ACHN (cell line): Measurements from ENCODE around the gene PTPN18.

ENCODE experiments used
- DNase-seq: peaks from one replicate; pipeline ENCODE4 v3.0.0-alpha.2; 2015
- in situ Hi-C: cut with HindIII; loops from 2 replicates; pipeline ENCODE4 v1.10.0; 2017; ENCODE audit warnings: low sequenced_read_pairs, low pct_ligation_motif_present, low pct_unique_long_range_greater_than_20kb

The PTPN18 gene

DNA sequence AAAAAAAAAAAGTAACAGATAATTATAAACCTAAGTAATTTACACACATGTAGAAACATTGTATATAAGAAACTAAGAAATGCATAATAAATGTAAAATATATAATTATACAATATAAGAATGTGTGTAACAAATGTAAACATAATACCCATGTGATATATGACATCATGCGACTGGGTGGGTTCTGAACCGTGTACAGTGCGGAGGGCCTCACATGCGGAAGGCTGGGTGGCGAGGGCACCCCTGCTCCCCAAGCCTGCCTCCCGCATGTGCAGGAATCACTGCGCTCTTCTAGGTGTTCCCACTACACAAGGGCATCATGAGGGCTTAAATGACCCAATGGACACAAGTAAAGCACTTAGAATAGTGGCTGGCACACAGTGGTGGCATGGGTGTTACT lies 2.0 kb downstream of the PTPN18 start:
- in situ Hi-C loops: no loop called here
- DNase-seq: no peak

DNA sequence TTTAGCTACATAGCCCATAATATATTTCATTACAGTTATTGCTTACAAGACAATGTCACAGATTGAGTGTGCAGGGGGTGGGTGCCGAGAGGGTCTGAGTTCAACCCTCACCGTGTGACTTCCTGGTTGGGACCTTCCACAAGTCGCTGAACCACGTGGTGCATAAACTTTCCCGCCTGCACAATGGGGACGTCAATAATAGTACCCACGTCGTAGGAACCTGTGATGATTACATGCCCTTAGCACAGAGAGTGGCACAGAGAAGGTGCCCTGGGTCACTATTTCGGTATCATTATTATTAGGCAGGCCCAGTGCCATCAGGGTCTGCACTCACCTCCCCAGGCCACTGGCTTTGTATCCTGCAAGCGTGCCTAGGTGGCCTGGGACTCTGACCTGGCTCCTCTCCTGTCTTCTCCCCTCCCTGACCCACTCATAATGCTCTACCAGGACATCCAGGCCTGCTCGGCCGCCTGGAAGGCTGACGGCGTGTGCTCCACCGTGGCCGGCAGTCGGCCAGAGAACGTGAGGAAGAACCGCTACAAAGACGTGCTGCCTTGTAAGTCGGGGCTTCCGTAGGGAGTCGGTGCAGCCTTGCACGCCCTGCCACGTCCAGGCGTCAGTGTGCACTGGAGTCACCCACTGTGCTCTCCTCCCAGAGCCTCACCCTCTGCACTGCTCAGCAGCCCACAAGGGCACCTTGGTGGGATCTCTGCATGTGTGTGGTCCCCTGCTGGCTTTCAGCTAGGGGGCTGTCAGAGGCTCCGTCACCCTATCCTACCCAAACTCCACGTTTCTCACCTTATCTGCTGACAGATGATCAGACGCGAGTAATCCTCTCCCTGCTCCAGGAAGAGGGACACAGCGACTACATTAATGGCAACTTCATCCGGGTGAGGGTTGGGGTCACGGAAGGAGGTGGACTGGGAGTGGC lies 2.8 kb downstream of the PTPN18 start:
- in situ Hi-C loops: no loop called here
- no peak for DNase-seq

DNA sequence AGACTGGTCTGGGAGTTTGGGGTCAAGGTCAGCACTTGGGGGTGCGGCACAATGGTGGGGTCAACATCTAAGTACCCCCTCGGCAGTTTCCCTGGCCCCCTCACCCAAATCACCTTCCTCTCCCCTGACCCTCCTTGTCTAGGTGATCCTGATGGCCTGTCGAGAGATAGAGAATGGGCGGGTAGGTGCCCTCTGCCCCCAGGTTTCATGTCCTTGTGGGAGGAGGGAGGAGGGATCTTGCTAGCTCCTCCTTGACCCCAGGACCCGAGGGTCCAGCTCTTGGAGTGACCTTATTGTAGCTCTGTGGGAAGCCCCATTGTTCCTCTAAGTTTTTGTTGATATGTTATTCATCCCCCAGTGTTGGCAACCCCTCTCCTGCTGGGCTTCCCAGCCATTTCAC lies 3.6 kb downstream of the PTPN18 start:
- DNase-seq: no peak
- in situ Hi-C loops: no loop called here

DNA sequence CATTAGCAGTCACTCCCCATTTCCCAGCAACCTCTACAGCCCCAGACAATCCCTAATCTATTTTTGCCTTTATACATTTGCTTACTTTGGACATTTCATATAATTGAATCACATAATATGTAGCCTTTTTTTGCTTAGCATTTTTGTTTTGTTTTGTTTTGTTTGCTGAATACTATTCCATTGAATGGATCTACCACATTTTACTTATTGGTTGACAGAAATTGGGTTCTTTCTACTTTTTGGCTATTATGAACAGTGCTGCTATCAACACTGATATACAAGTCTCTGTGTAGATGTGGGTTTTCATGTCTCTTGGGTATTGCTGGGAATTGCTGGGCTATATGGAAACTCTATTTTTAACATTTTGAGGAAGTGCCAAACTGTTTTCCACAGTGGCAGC lies 7.6 kb downstream of the PTPN18 start:
- in situ Hi-C loops: no loop called here
- no peak for DNase-seq

DNA sequence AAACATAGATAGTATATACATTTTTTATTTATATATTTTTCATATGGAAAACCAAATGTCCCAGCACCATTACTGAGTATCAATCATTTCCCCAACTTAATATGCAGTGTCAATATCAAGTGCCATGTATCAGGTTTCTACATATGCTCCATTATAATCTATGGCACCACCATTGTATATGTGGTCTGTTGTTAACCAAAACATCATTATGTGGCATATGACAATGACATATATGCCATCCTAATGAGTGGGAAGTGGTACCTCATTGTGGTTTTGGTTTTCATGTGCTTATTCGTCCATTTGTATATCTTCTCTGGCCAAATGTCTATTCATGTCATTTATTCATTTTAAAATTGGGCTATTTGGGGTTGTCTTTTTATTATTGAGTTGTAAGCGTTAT lies 9.2 kb downstream of the PTPN18 start:
- DNase-seq: no peak
- in situ Hi-C loops: no loop called here

DNA sequence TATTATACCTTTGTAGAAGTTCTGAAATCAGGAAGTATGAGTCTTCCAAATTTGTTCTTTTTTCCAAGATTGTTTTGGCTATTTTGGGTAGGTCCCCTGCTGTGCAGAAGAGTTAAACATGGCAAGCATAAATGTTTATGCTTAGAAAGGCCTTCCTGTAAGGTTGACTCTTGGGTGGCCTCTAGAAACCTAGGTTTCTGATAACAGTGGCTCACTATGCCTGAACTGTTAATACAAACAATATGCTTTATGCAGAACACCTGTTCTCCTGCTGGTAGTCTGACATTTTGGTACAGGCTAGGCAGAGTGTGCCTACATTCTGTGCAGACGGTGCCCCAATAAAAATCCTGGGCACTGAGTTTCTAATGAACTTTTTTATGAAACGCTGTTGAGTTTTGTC lies 10.1 kb downstream of the PTPN18 start:
- in situ Hi-C loops: no loop called here

DNA sequence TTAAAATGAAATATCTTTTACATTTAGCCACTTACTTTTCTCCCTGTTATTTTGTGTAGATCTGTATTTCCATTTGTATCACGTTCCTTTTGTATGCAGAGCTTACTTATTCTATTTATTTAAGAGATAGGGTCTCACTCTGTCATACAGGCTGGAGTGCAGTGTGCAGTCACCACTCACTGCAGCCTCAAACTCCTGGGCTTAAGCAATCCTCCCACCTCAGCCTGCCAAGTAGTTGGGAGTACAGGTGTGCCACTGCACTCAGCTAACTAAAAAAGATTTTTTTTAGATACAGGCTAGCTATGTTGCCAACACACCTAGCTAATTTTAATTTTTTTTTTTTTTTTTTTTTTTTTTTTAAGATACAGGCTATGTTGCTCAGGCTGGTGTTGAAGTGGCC lies 10.9 kb downstream of the PTPN18 start:
- DNase-seq: no peak
- in situ Hi-C loops: no loop called here

More for the DNA sequence above, 10.1 kb downstream of the PTPN18 start:
- DNase-seq: no peak

DNA sequence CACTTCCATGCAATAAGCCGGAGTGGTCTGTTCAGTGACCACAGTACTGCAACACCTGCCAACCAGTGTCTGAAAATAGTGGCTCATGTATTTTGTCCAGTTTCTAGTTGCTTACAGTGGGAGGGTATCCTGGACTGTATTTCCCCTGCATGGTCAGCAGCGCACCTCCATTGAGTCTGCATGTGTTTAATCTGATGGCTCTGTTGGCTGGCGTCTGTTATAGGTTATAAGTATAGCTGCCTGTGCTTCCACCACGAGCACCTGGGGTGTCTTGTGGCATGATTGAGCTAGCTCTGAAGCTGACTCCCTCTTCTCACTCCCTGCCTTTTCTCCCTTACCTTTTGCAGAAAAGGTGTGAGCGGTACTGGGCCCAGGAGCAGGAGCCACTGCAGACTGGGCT lies 12.9 kb downstream of the PTPN18 start:
- no peak for DNase-seq
- in situ Hi-C loops: no loop called here

DNA sequence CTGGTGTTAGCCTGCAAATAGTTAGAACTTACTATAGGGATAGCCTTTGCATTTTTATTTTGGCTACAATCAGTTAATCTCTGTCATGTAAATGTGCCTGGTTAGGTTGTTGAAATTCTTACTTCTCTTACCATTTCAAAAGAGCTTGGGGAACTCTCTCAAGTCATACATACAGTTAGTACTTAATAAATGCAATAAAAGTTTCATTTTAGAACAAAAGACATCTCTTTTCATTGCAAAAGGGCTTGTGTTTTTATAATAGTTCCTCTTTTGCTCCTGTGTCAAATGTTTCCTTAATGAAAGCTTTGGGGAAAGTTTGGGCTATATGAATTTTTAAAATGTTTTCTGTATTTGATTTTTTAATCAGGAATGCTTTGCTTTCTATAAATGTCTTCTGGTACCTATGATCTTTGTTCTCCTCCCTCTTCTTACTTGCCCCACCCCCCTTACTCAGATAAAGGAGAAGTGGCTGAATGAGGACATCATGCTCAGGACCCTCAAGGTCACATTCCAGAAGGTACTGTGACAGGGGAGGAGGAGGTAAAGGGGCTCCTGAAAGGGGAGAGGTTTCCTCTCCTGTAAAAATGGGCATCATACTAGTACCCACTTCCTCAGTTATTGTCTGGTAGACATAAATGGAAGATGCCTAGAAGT lies 13.6 kb downstream of the PTPN18 start:
- in situ Hi-C loops: no loop called here
- DNase-seq: no peak

DNA sequence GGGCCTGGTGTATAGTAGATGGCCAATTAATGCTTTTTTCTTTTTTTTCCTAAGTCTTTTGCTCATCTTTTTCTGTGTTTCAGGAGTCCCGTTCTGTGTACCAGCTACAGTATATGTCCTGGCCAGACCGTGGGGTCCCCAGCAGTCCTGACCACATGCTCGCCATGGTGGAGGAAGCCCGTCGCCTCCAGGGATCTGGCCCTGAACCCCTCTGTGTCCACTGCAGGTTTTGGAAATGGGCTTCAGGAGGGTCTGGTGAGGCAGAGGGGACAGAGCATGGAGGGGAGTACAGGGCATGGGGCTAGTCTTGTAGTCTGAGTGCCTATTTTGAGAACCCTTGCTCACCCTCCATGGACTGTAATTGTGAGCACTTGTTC lies 14.1 kb downstream of the PTPN18 start:
- DNase-seq: no peak
- in situ Hi-C loops: no loop called here

DNA sequence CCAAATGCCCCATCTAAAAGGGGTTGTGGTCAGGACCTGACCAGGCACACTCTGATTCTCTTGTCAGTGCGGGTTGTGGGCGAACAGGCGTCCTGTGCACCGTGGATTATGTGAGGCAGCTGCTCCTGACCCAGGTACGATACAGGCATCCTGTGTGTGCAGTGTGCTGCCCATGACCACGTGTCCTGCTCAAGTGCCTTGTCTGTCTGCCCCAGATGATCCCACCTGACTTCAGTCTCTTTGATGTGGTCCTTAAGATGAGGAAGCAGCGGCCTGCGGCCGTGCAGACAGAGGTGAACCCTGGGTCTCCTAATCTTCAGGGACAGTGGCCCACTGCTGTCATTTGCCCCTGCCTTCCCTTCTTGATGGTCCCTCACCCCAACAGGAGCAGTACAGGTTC lies 14.6 kb downstream of the PTPN18 start:
- no peak for DNase-seq
- in situ Hi-C loops: no loop called here

DNA sequence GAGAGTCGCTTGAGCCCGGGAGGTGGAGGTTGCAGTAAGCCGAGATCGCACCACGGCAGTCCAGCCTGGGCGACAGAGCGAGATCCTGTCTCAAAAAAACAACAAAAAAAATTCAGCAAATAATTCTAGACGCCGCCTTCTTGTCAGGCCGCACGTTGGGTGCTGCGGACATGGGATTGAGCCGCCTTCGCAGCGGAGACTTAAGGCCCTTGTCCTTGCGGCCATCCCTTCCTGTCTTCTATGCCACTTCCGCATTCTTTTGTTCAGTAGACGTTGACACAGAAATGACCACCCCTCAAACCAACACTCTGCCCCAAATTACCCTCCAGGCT lies 15.8 kb downstream of the PTPN18 start:
- in situ Hi-C loops: no loop called here
- peak; percentile 67 for DNase-seq

DNA sequence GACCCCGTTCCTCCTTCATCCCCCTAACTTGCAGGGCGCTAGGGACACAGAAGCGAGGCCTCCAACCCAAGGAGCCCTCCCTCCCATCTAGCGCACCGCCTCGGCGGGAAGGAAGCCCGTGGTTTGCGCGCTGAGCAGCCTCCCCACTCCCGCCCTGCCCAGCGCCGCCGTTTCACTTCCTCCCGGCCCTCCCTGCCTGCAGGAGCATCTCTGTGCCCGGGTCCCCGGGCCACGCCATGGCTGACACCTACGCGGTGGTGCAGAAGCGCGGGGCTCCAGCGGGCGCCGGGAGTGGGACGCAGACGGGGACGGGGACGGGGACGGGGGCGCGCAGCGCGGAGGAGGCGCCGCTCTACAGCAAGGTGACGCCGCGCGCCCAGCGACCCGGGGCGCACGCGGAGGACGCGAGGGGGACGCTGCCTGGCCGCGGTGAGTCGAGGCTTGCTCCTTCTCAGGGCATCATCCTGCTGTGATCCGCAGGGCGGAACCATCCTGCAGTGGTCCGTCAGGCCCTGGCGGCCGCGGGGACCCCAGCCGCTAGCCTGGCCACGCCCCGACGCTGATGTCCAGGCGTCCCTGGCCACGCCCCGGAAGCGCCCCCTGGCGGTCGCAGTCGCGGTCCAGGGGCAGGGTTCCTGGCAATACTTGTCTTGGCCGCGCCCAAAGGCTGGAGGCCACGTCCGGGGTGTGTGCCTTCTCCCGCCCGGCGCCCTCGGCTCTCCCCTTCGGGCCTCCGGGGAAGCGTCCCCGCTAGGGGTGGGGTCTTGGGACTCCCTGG lies 16.4 kb downstream of the PTPN18 start:
- in situ Hi-C loops: no loop called here
- DNase-seq: peak; percentile 90

DNA sequence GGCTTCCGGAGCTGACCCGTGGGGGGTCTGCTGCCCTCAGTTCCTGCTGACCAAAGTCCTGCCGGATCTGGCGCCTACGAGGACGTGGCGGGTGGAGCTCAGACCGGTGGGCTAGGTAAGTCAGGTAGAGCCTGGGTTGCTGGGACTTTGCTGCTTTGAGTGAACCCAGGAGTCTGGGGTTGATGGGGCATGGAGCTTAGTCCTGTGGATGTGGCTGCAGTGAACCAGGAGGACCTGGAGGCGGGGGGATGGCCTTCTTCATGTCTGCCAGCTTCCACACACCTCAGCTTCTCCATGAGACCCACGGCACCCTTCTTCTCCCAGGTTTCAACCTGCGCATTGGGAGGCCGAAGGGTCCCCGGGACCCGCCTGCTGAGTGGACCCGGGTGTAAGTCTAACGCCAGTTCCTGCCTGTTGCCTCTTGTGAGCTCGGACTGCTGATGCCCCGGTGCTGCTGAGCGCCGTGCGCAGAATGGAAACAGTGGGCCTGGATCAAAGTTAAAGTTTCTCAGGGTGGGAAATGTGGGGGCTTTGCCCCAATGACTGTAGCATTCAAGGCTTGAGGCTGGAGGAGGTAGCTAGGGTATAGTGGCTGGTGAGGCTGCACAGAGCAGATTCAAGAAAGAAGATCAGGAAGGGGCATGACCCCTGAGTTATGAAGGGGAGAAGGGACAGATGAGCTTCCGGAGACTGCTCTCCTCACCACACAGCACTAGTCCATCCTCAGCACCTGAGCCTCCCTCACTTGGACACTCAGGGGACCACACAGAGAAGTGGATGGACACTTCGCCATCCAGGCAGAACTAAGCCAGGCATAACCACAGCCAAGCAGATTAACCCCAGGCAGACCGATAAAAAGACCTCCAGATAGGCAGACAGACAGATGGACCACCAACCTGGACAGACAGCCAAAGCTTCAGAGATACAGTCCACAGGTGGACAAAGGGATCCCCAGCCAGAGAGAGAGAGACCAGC lies 17.3 kb downstream of the PTPN18 start:
- DNase-seq: no peak
- in situ Hi-C loops: no loop called here

DNA sequence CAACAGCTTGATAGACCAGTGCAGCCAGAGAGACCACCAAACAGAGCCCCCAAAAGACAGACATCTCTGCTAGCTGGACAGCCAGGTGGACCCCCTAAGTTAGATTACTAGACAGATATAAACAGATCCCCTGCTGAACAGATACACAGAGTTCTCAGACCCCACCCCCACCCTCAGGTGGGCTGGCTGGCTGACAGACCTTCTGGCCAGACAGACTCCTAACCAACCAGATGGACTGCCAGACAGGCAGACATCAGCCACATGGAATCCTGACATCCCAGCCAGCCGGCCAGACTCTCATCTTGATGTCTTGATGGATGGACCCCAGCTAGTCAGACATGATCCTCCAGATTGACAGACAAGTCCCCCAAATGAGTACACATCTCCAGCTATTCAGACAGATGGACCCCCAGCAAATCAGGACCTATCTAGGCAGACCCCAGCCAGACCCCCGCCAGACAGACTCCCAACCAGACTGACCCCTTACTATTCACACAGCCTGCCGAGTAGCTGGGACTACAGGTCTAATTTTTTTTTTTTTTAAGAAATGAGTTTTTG lies 18.0 kb downstream of the PTPN18 start:
- no peak for DNase-seq
- in situ Hi-C loops: no loop called here

DNA sequence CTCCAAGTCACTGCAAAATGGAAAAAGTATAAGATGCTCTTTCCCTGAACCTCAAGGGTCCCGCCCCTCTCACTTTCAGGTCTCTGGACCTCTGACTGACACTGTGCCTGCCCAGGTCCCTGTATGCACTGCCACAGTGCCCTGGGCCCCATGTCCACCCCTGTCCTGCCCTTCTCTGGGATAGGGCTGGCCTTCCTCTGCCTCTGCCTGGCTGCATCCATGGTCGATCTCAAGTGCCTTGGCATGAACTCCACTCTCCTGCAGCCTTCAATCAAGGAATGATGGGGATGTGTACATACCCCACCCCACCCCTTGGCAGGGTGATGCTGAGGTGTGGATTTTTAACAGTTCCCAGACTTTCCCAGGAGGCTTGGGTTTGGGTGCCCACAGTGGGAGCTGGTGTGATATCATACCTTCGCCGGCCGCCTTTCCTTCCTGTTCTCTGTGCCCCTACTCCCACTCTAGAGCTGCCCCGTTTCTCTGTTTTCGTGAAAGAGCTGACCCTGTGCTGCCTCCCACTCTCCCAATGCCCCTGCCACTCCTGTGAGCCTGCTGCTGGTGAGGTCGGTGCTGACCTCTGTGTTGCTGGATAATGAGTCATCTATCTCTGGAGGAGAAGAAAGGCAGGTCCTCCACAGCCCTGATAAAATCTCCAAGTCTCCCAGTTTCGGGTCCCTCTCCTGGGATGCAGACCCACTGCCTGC lies 18.9 kb downstream of the PTPN18 start:
- DNase-seq: no peak
- in situ Hi-C loops: no loop called here
